Glutamatergic neuron (in vitro differentiated cells): Measurements from ENCODE around the gene ATM. TPM values are rescaled to one million over a fixed set of nuclear protein-coding genes. Genes with fewer than 3 reads are reported as not detected.

ENCODE experiments used
- DNase-seq: peaks from one replicate; pipeline ENCODE4 v3.0.0; 2022
- H3K27ac Mint-ChIP-seq: one replicate; pipeline ENCODE4 v1.8.0; 2020; ENCODE audit warnings: mild to moderate bottlenecking, mixed read lengths, inconsistent platforms; ENCODE audit not compliant: unreplicated experiment
- H3K27me3 Mint-ChIP-seq: one replicate; pipeline ENCODE4 v1.8.0; 2020; ENCODE audit warnings: mild to moderate bottlenecking, moderate library complexity, mixed read lengths, inconsistent platforms; ENCODE audit not compliant: unreplicated experiment
- H3K36me3 Mint-ChIP-seq: one replicate; pipeline ENCODE4 v1.8.0; 2020; ENCODE audit warnings: mild to moderate bottlenecking, mixed read lengths, inconsistent platforms; ENCODE audit not compliant: unreplicated experiment
- H3K4me1 Mint-ChIP-seq: one replicate; pipeline ENCODE4 v1.8.0; 2020; ENCODE audit warnings: mild to moderate bottlenecking, low read depth, mixed read lengths, inconsistent platforms; ENCODE audit not compliant: unreplicated experiment
- H3K4me3 Mint-ChIP-seq: one replicate; pipeline ENCODE4 v1.8.0; 2020; ENCODE audit warnings: mild to moderate bottlenecking, mixed read lengths, inconsistent platforms; ENCODE audit not compliant: unreplicated experiment
- H3K9me3 Mint-ChIP-seq: one replicate; pipeline ENCODE4 v1.8.0; 2020; ENCODE audit warnings: mild to moderate bottlenecking, moderate library complexity, mixed read lengths, inconsistent platforms; ENCODE audit not compliant: unreplicated experiment
- CTCF ChIP-seq: fragments of 200-600 bp; sonication (generic); IDR thresholded peaks from one replicate; pipeline ENCODE4 v1.5.0; 2021; ENCODE audit not compliant: partially characterized antibody, unreplicated experiment
- total RNA-seq: library from RNA; stranded (reverse); fragmentation: NEBNext Ultra II Directional; extraction: Animal tissue kit (Norgen Biotek cat#: 25700); gene quantifications from one replicate; pipeline ENCODE4 v1.2.1, GENCODE V29; 2021; ENCODE audit not compliant: unreplicated experiment

The ATM gene
- total RNA-seq, 1 donor from 2014 or later: 139 TPM

GRCh38 chr11:108293229-108293628 lies 70.4 kb downstream of the ATM start:
- TF ChIP-seq CTCF: no peak
- Mint-ChIP-seq H3K4me1 (peaks cover 2% of the 10 kb centered on the region), H3K27me3 (no peaks in the 10 kb centered on the region), H3K36me3 (no peaks in the 10 kb centered on the region), H3K9me3 (no peaks in the 10 kb centered on the region), H3K4me3 (no peak overlapping the region), H3K27ac (no peak overlapping the region)
- no peak for DNase-seq

GRCh38 chr11:108302121-108302785 lies 79.4 kb downstream of the ATM start:
- H3K27me3 Mint-ChIP-seq: no peaks in the 10 kb centered on the region
- no peak for DNase-seq
- H3K27ac Mint-ChIP-seq: peak overlapping the region; percentile 8
- H3K36me3 Mint-ChIP-seq: no peaks in the 10 kb centered on the region
- H3K4me1 Mint-ChIP-seq: no peaks in the 10 kb centered on the region
- no peak for TF ChIP-seq CTCF
- no peak overlapping the region for H3K4me3 Mint-ChIP-seq
- no peaks in the 10 kb centered on the region for H3K9me3 Mint-ChIP-seq

GRCh38 chr11:108307751-108308150 lies 84.9 kb downstream of the ATM start:
- H3K27ac Mint-ChIP-seq: no peak overlapping the region
- H3K36me3 Mint-ChIP-seq: no peaks in the 10 kb centered on the region

GRCh38 chr11:108313444-108313843 lies 90.6 kb downstream of the ATM start:
- no peaks in the 10 kb centered on the region for H3K4me1 Mint-ChIP-seq
- no peak overlapping the region for H3K4me3 Mint-ChIP-seq
- DNase-seq: no peak

More at GRCh38 chr11:108307751-108308150, 84.9 kb downstream of the ATM start:
- Mint-ChIP-seq H3K27me3 (no peaks in the 10 kb centered on the region), H3K4me3 (no peak overlapping the region), H3K9me3 (no peaks in the 10 kb centered on the region), H3K4me1 (no peaks in the 10 kb centered on the region)
- no peak for TF ChIP-seq CTCF
- DNase-seq: no peak

More at GRCh38 chr11:108313444-108313843, 90.6 kb downstream of the ATM start:
- H3K27ac Mint-ChIP-seq: no peak overlapping the region
- H3K9me3 Mint-ChIP-seq: peaks cover 2% of the 10 kb centered on the region
- TF ChIP-seq CTCF: no peak
- no peaks in the 10 kb centered on the region for H3K27me3 Mint-ChIP-seq
- H3K36me3 Mint-ChIP-seq: no peaks in the 10 kb centered on the region
